Adrenal gland (tissue), 5 donors: ENCODE data around the gene PABPC3.

ENCODE experiments used
- CTCF ChIP-seq, 6 experiments: fragments of 450-650 bp in 4 of 6; fragments of 200-600 bp in 2 of 6; sonication (generic) in 1 of 6; IDR thresholded peaks; 1 replicate in 5 of 6; 2 replicates in 1 of 6; pipeline versions ENCODE4 v1.5.1 to v1.8.0; 2016 to 2021; ENCODE audit warnings: antibody characterized with exemption in 6 of 6, mild to moderate bottlenecking in 2 of 6, moderate library complexity in 1 of 6
- POLR2A ChIP-seq, 2 donors: fragments of 450-650 bp; IDR thresholded peaks; one replicate each; pipeline ENCODE4 v1.6.1; 2017; ENCODE audit warnings: antibody characterized with exemption in 2 of 2, mild to moderate bottlenecking in 2 of 2, moderate library complexity in 1 of 2
- donor health status: DM: no; HTN: no; CAD: no.

- no peak for TF ChIP-seq CTCF (IDR thresholded peaks at IDR 0.05)
- no peak for TF ChIP-seq POLR2A (IDR thresholded peaks at IDR 0.05)
These were observed 27.1 kb upstream of the PABPC3 start for GRCh38 chr13:25068810-25069209.
